Choroid plexus epithelial cell (primary cell): ENCODE data around the gene EPHA1.

Experiments
- DNase-seq: peaks from one replicate; pipeline ENCODE4 v3.0.0-alpha.2; 2010; ENCODE audit warnings: low read depth
- H3K4me3 ChIP-seq: 2 replicates; pipeline ENCODE4 v1.5.1; 2011; ENCODE audit warnings: low read depth, mild to moderate bottlenecking, control low read depth, low read length, moderate library complexity
- CTCF ChIP-seq: conservative IDR thresholded peaks from 2 replicates; pipeline ENCODE4 v1.5.1; 2011; ENCODE audit warnings: low read depth, mild to moderate bottlenecking, control low read depth, inconsistent platforms, low read length, moderate library complexity

The EPHA1 gene

GRCh38 chr7:143367972-143368371, 40.7 kb downstream of the EPHA1 start:
- no peak for DNase-seq
- TF ChIP-seq CTCF = no peak
- no peak overlapping the region for H3K4me3 ChIP-seq

GRCh38 chr7:143363016-143363937, 45.4 kb downstream of the EPHA1 start:
- TF ChIP-seq CTCF = no peak
- peak overlapping the region; percentile 17 for H3K4me3 ChIP-seq
- no peak for DNase-seq

GRCh38 chr7:143362131-143363015, 46.3 kb downstream of the EPHA1 start, which contains the start of gene FAM131B:
FAM131B (minus strand) TSS chr7:143362713; CDS start chr7:143362603, 110 bp downstream.
- TF ChIP-seq CTCF = no peak
- no peak for DNase-seq
- H3K4me3 ChIP-seq = peak within 1 kb of the TSS; percentile 56

- H3K4me3 ChIP-seq = peak overlapping the region; percentile 56
- TF ChIP-seq CTCF = no peak
- no peak for DNase-seq
Observed at GRCh38 chr7:143361552-143362130, 47.0 kb downstream of the EPHA1 start.

GRCh38 chr7:143360788-143361551, 47.7 kb downstream of the EPHA1 start:
- no peak for DNase-seq
- H3K4me3 ChIP-seq = no peak overlapping the region
- TF ChIP-seq CTCF = no peak

- H3K4me3 ChIP-seq = no peak overlapping the region
- DNase-seq = no peak
- TF ChIP-seq CTCF = no peak
Observed at GRCh38 chr7:143359771-143360353, 48.8 kb downstream of the EPHA1 start.
